Hepatocyte (in vitro differentiated cells): ENCODE data around the gene PI16. TPM values are rescaled to one million over a fixed set of nuclear protein-coding genes. Genes with fewer than 3 reads are reported as not detected.
"Not testable (repeated sequence)": the region's sequence is repeated elsewhere in the genome, so short reads cannot be mapped to it uniquely, and the experiment has no call there.

Source experiments
- DNase-seq: peaks from one replicate; pipeline ENCODE4 v3.0.0-alpha.2; 2016; ENCODE audit warnings: low spot score
- H2AFZ ChIP-seq: fragments of 200-600 bp; sonication (generic); 2 replicates; pipeline ENCODE4 v1.6.0; 2016; ENCODE audit warnings: antibody characterized with exemption, mild to moderate bottlenecking
- H3K27ac ChIP-seq: fragments of 200-600 bp; sonication (generic); 2 replicates; pipeline ENCODE4 v1.5.1; 2016; ENCODE audit warnings: mild to moderate bottlenecking
- H3K27me3 ChIP-seq: fragments of 200-600 bp; sonication (generic); 2 replicates; pipeline ENCODE4 v1.6.1; 2016
- H3K36me3 ChIP-seq: fragments of 200-600 bp; sonication (generic); replicated peaks from 2 replicates; pipeline ENCODE4 v1.5.1; 2016; ENCODE audit warnings: low read depth; ENCODE audit not compliant: insufficient read depth
- H3K4me1 ChIP-seq: fragments of 200-600 bp; sonication (generic); 2 replicates; pipeline ENCODE4 v1.5.1; 2016; ENCODE audit warnings: mild to moderate bottlenecking, moderate library complexity; ENCODE audit not compliant: insufficient read depth
- H3K4me2 ChIP-seq: fragments of 200-600 bp; sonication (generic); 2 replicates; pipeline ENCODE4 v1.6.0; 2016
- H3K4me3 ChIP-seq: fragments of 200-600 bp; sonication (generic); 2 replicates; pipeline ENCODE4 v1.5.1; 2016; ENCODE audit warnings: mild to moderate bottlenecking
- H3K79me2 ChIP-seq: fragments of 200-600 bp; sonication (generic); 2 replicates; pipeline ENCODE4 v1.6.0; 2017; ENCODE audit warnings: mild to moderate bottlenecking
- H3K9me2 ChIP-seq: fragments of 200-600 bp; sonication (generic); replicated peaks from 2 replicates; pipeline ENCODE4 v1.6.0; 2017; ENCODE audit warnings: mild to moderate bottlenecking; ENCODE audit not compliant: insufficient read depth
- H3K9me3 ChIP-seq: fragments of 200-600 bp; sonication (generic); 2 replicates; pipeline ENCODE4 v1.5.1; 2016; ENCODE audit warnings: low read depth, mild to moderate bottlenecking
- H4K20me1 ChIP-seq: fragments of 200-600 bp; sonication (generic); 2 replicates; pipeline ENCODE4 v1.6.0; 2016; ENCODE audit warnings: mild to moderate bottlenecking; ENCODE audit not compliant: insufficient read depth, poor library complexity, severe bottlenecking
- CTCF ChIP-seq: fragments of 200-600 bp; sonication (generic); IDR thresholded peaks from 2 replicates; pipeline ENCODE4 v1.5.1; 2016; ENCODE audit warnings: antibody characterized with exemption, mild to moderate bottlenecking; ENCODE audit not compliant: poor library complexity
- EZH2 ChIP-seq: fragments of 200-600 bp; sonication (generic); IDR thresholded peaks from 2 replicates; pipeline ENCODE4 v1.6.1; 2016; ENCODE audit warnings: antibody characterized with exemption, mild to moderate bottlenecking, borderline replicate concordance
- EZH2phosphoT487 ChIP-seq: fragments of 200-600 bp; sonication (generic); IDR thresholded peaks from one replicate; pipeline ENCODE4 v1.6.1; 2018; ENCODE audit warnings: antibody characterized with exemption, mild to moderate bottlenecking, low read depth, moderate library complexity; ENCODE audit not compliant: unreplicated experiment, severe bottlenecking
- WGBS: methylation state at CpG from one replicate; pipeline ENCODE4 v1.1.6; 2016; ENCODE audit warnings: low lambda C conversion rate; ENCODE audit errors: missing lambda C conversion rate; 5-methylcytosine and 5-hydroxymethylcytosine counted together
- polyA plus RNA-seq: library from polyadenylated mRNA; unstranded; fragments of >200 nt; fragmentation: Nextera tagmentation; extraction: Ambion mirVana; gene quantifications from 2 replicates; pipeline ENCODE4 v1.2.1, GENCODE V29; 2016
- total RNA-seq: library from RNA; depleted of rRNA; stranded (reverse); fragments of >200 nt; gene quantifications from 2 replicates; pipeline ENCODE4 v1.2.3, GENCODE V29; 2014

The PI16 gene
- total and polyA plus RNA-seq, 2 experiments from 2014 or later: not detected

GRCh38 chr6:36940027-36940426, 14.5 kb upstream of the PI16 start:
- Histone ChIP-seq H3K4me3 (no peak overlapping the region), H3K4me2 (no peak overlapping the region), H3K36me3 (no peaks in the 10 kb centered on the region), H3K9me3 (no peaks in the 10 kb centered on the region), H3K27me3 (no peaks in the 10 kb centered on the region), H3K9me2 (no peaks in the 10 kb centered on the region), H4K20me1 (no peaks in the 10 kb centered on the region), H3K79me2 (no peaks in the 10 kb centered on the region), H2AFZ (no peak overlapping the region), H3K4me1 (no peaks in the 10 kb centered on the region), H3K27ac (no peak overlapping the region)
- WGBS: 90% methylated on average over 10 of the region's 10 CpGs
- TF ChIP-seq CTCF (no peak), EZH2phosphoT487 (no peak), EZH2 (no peak)
- DNase-seq: no peak

GRCh38 chr6:36941561-36941960, 13.0 kb upstream of the PI16 start:
- H3K4me2 ChIP-seq, DNase-seq, H3K4me1 ChIP-seq, H3K36me3 ChIP-seq, H3K4me3 ChIP-seq, H2AFZ ChIP-seq, H3K79me2 ChIP-seq, H3K27ac ChIP-seq, H3K9me2 ChIP-seq, H3K27me3 ChIP-seq, H3K9me3 ChIP-seq, H4K20me1 ChIP-seq: not testable (repeated sequence)
- WGBS: 100% methylated on average over 4 of the region's 40 CpGs

DNA sequence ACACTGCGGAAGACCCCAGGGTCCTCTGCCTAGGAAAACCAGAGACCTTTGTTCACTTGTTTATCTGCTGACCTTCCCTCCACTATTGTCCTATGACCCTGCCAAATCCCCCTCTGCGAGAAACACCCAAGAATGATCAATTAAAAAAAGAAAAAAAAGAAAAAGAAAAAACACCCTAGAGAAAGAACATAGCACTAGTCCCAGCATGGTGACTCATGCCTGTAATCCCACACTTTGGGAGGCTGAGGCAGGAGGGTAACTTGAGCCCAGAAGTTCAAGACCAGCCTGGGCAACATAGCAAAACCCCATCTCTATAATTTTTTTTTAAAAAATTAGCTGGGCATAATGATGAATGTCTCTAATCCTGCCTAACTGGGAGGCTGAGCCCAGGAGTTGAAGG, 12.2 kb upstream of the PI16 start:
- WGBS: 78% methylated on average over 1 of the region's 2 CpGs
- H3K9me2 ChIP-seq, DNase-seq, H3K4me3 ChIP-seq, H3K4me2 ChIP-seq, H2AFZ ChIP-seq, H3K79me2 ChIP-seq, H4K20me1 ChIP-seq, H3K27ac ChIP-seq, H3K27me3 ChIP-seq, H3K9me3 ChIP-seq, H3K4me1 ChIP-seq, H3K36me3 ChIP-seq: not testable (repeated sequence)

GRCh38 chr6:36944650-36945049, 9.9 kb upstream of the PI16 start:
- no peaks in the 10 kb centered on the region for H3K9me2 ChIP-seq
- H3K27ac ChIP-seq: no peak overlapping the region
- no peaks in the 10 kb centered on the region for H3K4me1 ChIP-seq
- no peaks in the 10 kb centered on the region for H3K9me3 ChIP-seq
- no peak overlapping the region for H3K4me2 ChIP-seq
- H3K4me3 ChIP-seq: no peak overlapping the region
- H2AFZ ChIP-seq: no peak overlapping the region
- H3K79me2 ChIP-seq: no peaks in the 10 kb centered on the region
- H3K36me3 ChIP-seq: no peaks in the 10 kb centered on the region
- WGBS: 63% methylated on average over 5 of the region's 5 CpGs
- TF ChIP-seq EZH2 (no peak), CTCF (no peak), EZH2phosphoT487 (no peak)
- H4K20me1 ChIP-seq: no peaks in the 10 kb centered on the region
- no peaks in the 10 kb centered on the region for H3K27me3 ChIP-seq
- no peak for DNase-seq

DNA sequence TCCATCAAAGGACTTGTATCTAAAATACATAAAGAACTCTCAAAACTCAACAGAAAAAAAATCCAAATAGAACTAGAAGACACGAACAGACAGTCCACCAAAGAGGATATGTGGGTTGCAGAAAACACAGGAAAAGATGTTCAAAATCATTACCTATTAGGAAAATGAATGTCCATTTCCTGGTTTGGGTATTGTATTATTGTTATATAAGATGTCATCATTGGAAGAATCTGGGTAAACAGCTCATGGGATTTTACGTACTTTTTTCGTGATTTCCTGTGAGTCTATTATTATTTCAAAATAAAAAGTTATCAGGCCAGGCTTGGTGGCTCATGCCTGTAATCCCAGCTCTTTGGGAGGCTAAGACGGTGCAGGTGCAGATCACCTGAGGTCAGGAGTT, 9.2 kb upstream of the PI16 start:
- DNase-seq: no peak
- no peaks in the 10 kb centered on the region for H3K9me2 ChIP-seq
- no peak for TF ChIP-seq EZH2
- TF ChIP-seq EZH2phosphoT487: no peak
- no peak for TF ChIP-seq CTCF
- no peaks in the 10 kb centered on the region for H3K9me3 ChIP-seq
- no peaks in the 10 kb centered on the region for H3K36me3 ChIP-seq
- H3K4me1 ChIP-seq: no peaks in the 10 kb centered on the region
- H3K4me2 ChIP-seq: no peak overlapping the region
- no peaks in the 10 kb centered on the region for H4K20me1 ChIP-seq
- no peak overlapping the region for H3K4me3 ChIP-seq
- 89% methylated on average over 4 of the region's 4 CpGs for WGBS
- H3K79me2 ChIP-seq: no peaks in the 10 kb centered on the region
- no peak overlapping the region for H3K27ac ChIP-seq
- no peak overlapping the region for H2AFZ ChIP-seq
- no peaks in the 10 kb centered on the region for H3K27me3 ChIP-seq
